GM23338 (cell line): ENCODE measurements around the gene ALOX12.
"Not testable (repeated sequence)": the region's sequence is repeated elsewhere in the genome, so short reads cannot be mapped to it uniquely, and the experiment has no call there.

Experiments used
- CREB1 ChIP-seq: fragments of 250-450 bp; sonication (Bioruptor Pico); IDR thresholded peaks from 2 replicates; pipeline ENCODE4 v1.5.0; 2020; ENCODE audit warnings: low read depth, mild to moderate bottlenecking, moderate library complexity
- ETS1 ChIP-seq: IDR thresholded peaks from 2 replicates; pipeline ENCODE4 v1.6.1; 2016; ENCODE audit warnings: antibody characterized with exemption
- EZH2 ChIP-seq: fragments of 200-600 bp; sonication (generic); IDR thresholded peaks from one replicate; pipeline ENCODE4 v1.8.0; 2017; ENCODE audit warnings: antibody characterized with exemption, mild to moderate bottlenecking, low read depth; ENCODE audit not compliant: unreplicated experiment
- EZH2phosphoT487 ChIP-seq: fragments of 200-600 bp; sonication (generic); IDR thresholded peaks from one replicate; pipeline ENCODE4 v1.8.1; 2018; ENCODE audit warnings: antibody characterized with exemption; ENCODE audit not compliant: unreplicated experiment
- JUNB ChIP-seq: IDR thresholded peaks from one replicate; pipeline ENCODE4 v1.6.1; 2016; ENCODE audit warnings: antibody characterized with exemption; ENCODE audit not compliant: unreplicated experiment
- NANOG ChIP-seq: IDR thresholded peaks from 2 replicates; pipeline ENCODE4 v1.6.1; 2016; ENCODE audit warnings: antibody characterized with exemption, borderline replicate concordance
- POLR2AphosphoS5 ChIP-seq: IDR thresholded peaks from 2 replicates; pipeline ENCODE4 v1.6.1; 2016; ENCODE audit warnings: antibody characterized with exemption, low read depth
- STAT1 ChIP-seq: IDR thresholded peaks from one replicate; pipeline ENCODE4 v1.6.1; 2016; ENCODE audit warnings: antibody characterized with exemption; ENCODE audit not compliant: unreplicated experiment
- ZNF114 ChIP-seq: fragments of 250-450 bp; sonication (Bioruptor Pico); IDR thresholded peaks from 2 replicates; pipeline ENCODE4 v1.5.0; 2020; ENCODE audit warnings: mild to moderate bottlenecking, moderate library complexity
- ZNF331 ChIP-seq: fragments of 250-450 bp; sonication (Bioruptor Pico); IDR thresholded peaks from 2 replicates; pipeline ENCODE4 v1.5.0; 2020; ENCODE audit warnings: low read depth, mild to moderate bottlenecking, moderate library complexity
- TF ChIP-seq, protein P1 (sequence below), 2 experiments: fragments of 200-600 bp in 1 of 2; sonication (generic) in 1 of 2; conservative IDR thresholded peaks; 2 replicates each; pipeline versions ENCODE4 v1.5.1 to v1.6.1; 2016 to 2017; ENCODE audit warnings: antibody characterized with exemption in 2 of 2, low read depth in 2 of 2, mild to moderate bottlenecking in 2 of 2, moderate library complexity in 1 of 2
- TF ChIP-seq, protein P2 (sequence below): IDR thresholded peaks from one replicate; pipeline ENCODE4 v1.6.1; 2018; ENCODE audit warnings: antibody characterized with exemption; ENCODE audit not compliant: unreplicated experiment

DNA sequence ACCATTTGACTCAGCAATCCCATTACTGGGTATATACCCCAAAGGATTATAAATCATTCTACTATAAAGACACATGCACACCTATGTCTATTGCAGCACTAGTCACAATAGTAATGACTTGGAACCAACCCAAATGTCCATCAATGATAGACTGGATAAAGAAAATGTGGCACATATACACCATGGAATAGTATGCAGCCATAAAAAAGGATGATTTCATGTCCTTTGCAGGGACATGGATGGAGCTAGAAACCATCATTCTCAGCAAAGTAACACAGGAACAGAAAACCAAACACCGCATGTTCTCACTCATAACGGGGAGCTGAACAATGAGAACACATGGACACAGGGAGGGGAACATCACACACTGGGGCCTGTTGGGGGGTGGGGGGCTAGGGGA is 44.9 kb upstream of the ALOX12 start:
- TF ChIP-seq, protein P1, sequence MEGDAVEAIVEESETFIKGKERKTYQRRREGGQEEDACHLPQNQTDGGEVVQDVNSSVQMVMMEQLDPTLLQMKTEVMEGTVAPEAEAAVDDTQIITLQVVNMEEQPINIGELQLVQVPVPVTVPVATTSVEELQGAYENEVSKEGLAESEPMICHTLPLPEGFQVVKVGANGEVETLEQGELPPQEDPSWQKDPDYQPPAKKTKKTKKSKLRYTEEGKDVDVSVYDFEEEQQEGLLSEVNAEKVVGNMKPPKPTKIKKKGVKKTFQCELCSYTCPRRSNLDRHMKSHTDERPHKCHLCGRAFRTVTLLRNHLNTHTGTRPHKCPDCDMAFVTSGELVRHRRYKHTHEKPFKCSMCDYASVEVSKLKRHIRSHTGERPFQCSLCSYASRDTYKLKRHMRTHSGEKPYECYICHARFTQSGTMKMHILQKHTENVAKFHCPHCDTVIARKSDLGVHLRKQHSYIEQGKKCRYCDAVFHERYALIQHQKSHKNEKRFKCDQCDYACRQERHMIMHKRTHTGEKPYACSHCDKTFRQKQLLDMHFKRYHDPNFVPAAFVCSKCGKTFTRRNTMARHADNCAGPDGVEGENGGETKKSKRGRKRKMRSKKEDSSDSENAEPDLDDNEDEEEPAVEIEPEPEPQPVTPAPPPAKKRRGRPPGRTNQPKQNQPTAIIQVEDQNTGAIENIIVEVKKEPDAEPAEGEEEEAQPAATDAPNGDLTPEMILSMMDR (conservative IDR thresholded peaks at IDR 0.05; ENCODE audit: low read depth in 2 of 2): not testable (repeated sequence)
- not testable (repeated sequence) for TF ChIP-seq POLR2AphosphoS5; ETS1; EZH2; CREB1 (CRISPR knock-in tag); ZNF114 (CRISPR knock-in tag); JUNB; EZH2phosphoT487; ZNF331; STAT1; NANOG
- TF ChIP-seq, protein P2, sequence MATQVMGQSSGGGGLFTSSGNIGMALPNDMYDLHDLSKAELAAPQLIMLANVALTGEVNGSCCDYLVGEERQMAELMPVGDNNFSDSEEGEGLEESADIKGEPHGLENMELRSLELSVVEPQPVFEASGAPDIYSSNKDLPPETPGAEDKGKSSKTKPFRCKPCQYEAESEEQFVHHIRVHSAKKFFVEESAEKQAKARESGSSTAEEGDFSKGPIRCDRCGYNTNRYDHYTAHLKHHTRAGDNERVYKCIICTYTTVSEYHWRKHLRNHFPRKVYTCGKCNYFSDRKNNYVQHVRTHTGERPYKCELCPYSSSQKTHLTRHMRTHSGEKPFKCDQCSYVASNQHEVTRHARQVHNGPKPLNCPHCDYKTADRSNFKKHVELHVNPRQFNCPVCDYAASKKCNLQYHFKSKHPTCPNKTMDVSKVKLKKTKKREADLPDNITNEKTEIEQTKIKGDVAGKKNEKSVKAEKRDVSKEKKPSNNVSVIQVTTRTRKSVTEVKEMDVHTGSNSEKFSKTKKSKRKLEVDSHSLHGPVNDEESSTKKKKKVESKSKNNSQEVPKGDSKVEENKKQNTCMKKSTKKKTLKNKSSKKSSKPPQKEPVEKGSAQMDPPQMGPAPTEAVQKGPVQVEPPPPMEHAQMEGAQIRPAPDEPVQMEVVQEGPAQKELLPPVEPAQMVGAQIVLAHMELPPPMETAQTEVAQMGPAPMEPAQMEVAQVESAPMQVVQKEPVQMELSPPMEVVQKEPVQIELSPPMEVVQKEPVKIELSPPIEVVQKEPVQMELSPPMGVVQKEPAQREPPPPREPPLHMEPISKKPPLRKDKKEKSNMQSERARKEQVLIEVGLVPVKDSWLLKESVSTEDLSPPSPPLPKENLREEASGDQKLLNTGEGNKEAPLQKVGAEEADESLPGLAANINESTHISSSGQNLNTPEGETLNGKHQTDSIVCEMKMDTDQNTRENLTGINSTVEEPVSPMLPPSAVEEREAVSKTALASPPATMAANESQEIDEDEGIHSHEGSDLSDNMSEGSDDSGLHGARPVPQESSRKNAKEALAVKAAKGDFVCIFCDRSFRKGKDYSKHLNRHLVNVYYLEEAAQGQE: not testable (repeated sequence)
